PC-9 (cell line): Measurements from ENCODE around the gene CUX1.

Experiments used
- CTCF ChIP-seq: fragments of 200-600 bp; sonication (generic); conservative IDR thresholded peaks from 2 replicates; pipeline ENCODE4 v1.6.1; 2017; ENCODE audit warnings: mixed run types, antibody characterized with exemption, mild to moderate bottlenecking, moderate library complexity
- EZH2 ChIP-seq: fragments of 200-600 bp; sonication (generic); IDR thresholded peaks from 2 replicates; pipeline ENCODE4 v1.8.0; 2017; ENCODE audit warnings: antibody characterized with exemption, low read depth

- TF ChIP-seq CTCF = no peak
- TF ChIP-seq EZH2 = no peak
Measured at GRCh38 chr7:101784292-101785127, 32.9 kb upstream of the CUX1 start.
